Measurements from ENCODE around the gene DCLRE1C. TPM values are rescaled to one million over a fixed set of nuclear protein-coding genes. Genes with fewer than 3 reads are reported as not detected.
"Not testable (repeated sequence)": the region's sequence is repeated elsewhere in the genome, so short reads cannot be mapped to it uniquely, and the experiment has no call there.

DCLRE1C gene
- 4.2 TPM for total RNA-seq
- long read RNA-seq, partial matches to known transcripts = 0 of 2 reads
- long read RNA-seq, other reads (novel, unspliced or antisense) = 2 of 2 reads

DNA sequence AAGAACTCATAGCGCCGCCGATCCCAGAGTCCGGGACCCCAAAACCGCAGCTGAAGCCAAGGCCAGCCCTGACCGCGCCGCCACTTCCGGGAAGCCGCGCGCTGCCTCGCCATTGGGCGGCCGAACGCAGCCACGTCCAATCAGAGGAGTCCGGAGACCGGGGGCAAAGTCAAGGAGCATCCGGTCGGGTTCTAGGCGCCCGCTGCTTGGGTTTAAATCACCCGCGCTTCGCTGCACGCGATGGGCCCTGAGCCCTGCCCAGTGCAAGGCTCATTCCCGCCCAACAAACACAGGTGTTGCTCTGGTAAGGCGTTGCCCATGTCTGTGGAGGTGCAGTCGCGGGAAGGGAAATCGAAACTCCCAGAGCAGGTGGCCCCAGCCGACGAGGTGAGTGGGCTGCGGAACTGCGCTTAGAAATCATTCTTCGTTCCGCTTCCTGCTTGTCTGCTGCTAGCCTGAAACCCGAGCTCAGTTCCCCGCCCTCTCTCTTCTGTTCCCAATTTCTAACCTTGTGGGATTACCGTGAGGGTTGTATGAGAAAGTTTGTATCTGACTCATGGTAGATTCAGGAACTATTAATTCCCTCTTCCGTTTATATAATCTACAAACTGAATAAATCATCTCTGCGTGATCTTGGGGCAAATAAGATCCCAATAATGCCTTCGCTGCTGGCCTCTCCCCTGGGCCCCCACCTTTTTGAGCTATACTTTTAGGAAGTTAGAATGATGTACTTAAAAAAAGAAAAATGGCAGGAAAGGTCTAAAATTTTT is at the start of gene DCLRE1C:
Gene DCLRE1C, minus strand, starts transcription at position 96 of the 770 bp plus-strand sequence. Its CDS starts 86 bp downstream, at position 10.
- intact Hi-C loops (cut with DNase I) = loop anchor here (5.0 kb wide), 1 partner anchor 77 kb away; the partner anchor contains the start of gene SUV39H2
- DNase-seq (ENCODE audit: missing footprints) = peak; percentile 95
- ATAC-seq = peak; percentile 99

GRCh38 chr10:14995964-14996565 is 42.2 kb upstream of the DCLRE1C start:
- DNase-seq (ENCODE audit: missing footprints) (no peak), ATAC-seq (no peak)
- intact Hi-C loops (cut with DNase I) = no loop called here

DNA sequence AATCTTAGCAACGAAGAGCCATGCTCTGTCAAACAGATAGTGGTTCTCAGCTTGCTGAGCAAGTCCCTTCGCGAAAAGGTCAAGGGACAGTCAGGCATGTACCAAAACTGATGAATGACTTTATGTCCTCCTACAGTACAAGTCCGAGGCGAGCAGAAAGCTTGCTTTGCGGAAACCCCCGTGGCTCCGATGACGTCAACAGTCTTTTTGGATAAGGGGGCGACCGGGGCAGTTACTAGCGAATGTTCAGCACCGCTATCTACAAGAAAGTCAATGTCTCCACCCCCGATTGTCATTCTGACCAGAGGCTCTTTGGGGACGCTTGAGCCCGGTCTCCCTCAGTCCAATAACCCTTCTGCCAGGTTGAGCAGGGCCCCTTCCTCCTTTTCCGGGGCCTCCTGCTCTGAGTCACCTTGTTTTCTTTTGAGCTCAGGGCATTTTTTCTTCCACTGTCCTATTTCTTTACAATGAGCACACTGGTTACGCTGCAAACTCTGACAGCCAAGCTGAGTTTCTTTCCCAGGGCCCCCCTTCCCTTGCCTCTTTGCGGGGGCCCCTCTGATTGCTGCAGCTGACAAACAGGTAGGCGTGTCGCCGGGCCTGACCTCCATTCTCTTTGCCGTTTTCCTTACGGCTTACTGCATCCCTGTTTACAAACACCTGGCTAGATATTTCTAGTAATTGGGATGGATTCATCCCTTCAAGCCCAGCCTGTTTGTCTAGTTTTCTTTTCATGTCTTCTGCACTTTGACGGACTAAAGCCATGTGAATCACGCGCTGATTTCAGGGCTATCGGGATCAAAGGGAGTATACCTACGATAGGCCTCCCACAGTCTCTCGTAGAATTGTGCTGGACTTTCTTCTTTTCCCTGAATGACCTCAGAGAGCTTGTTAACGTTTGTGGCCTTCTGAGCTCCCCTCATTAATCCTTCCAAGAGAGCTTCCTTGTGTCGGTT is 39.9 kb upstream of the DCLRE1C start:
- DNase-seq (ENCODE audit: missing footprints); intact Hi-C loops (cut with DNase I); ATAC-seq: not testable (repeated sequence)

- intact Hi-C loops (cut with DNase I); DNase-seq (ENCODE audit: missing footprints); ATAC-seq: not testable (repeated sequence)
These were observed 38.4 kb upstream of the DCLRE1C start for GRCh38 chr10:14992336-14992735.

GRCh38 chr10:14991035-14991749 is 37.3 kb upstream of the DCLRE1C start:
- DNase-seq (ENCODE audit: missing footprints); intact Hi-C loops (cut with DNase I); ATAC-seq: not testable (repeated sequence)

DNA sequence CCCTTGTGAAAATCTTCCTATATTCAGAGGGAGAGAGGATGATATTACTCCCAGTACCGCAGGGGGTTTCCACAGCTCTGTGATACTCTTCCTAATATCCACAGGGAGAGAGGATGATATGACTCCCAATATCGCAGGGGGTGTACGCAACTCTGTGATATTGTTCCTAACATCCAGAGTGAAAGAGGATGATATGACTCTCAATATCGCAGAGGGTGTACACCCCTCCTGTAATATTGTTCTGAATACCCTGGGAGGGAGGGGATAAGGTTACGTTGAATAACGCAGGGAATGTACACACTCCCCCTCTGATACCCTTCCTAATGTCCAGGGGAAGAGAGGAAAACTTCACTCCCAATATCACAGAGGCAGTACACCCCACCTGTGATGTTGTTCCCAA is 35.7 kb upstream of the DCLRE1C start:
- intact Hi-C loops (cut with DNase I); ATAC-seq; DNase-seq (ENCODE audit: missing footprints): not testable (repeated sequence)

- intact Hi-C loops (cut with DNase I) = no loop called here
- no peak for ATAC-seq
- no peak for DNase-seq (ENCODE audit: missing footprints)
These were observed 28.8 kb upstream of the DCLRE1C start for GRCh38 chr10:14982744-14983143.

GRCh38 chr10:14975672-14976273 is 21.9 kb upstream of the DCLRE1C start:
- ATAC-seq (no peak), DNase-seq (ENCODE audit: missing footprints) (no peak)
- intact Hi-C loops (cut with DNase I) = no loop called here

- ATAC-seq; intact Hi-C loops (cut with DNase I): not testable (repeated sequence)
These were observed 20.5 kb upstream of the DCLRE1C start for GRCh38 chr10:14974153-14974998.

DNA sequence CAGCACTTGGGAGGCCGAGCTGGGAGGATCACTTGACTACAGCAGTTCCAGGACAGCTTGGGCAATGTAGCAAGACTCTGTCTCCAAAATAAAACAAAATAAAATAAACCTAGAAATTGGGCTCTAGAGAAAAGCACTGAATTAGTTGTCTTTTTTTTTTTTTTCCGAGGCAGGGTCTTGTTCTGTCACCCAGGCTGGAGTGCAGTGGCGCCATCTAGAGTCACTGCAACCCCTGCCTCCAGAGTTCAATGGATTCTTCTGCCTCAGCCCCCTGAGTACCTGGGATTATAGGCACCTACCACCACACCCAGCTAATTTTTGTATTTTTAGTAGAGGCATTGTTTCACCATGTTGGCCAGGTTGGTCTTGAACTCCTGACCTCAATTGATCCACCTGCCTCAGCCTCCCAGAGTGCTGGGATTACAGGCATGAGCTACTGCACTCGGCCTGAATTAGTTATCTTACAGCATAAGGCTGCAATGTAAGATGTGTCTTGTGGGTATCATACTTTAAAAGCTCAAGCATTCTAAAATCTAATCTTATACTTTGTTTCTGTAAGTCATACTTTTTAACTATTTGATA is 18.1 kb upstream of the DCLRE1C start:
- intact Hi-C loops (cut with DNase I) = loop anchor here (2.0 kb wide), 1 partner anchor 473 kb away; no protein-coding TSS in a partner anchor
- ATAC-seq (no peak), DNase-seq (ENCODE audit: missing footprints) (peak; percentile 70)

More at GRCh38 chr10:14974153-14974998, 20.5 kb upstream of the DCLRE1C start:
- DNase-seq (ENCODE audit: missing footprints) = not testable (repeated sequence)

- no peak for ATAC-seq
- intact Hi-C loops (cut with DNase I) = no loop called here
These were observed 14.0 kb upstream of the DCLRE1C start for GRCh38 chr10:14967897-14968296.

GRCh38 chr10:14959221-14960057 is 5.5 kb upstream of the DCLRE1C start, which contains the start of gene MEIG1:
Gene MEIG1, plus strand, starts transcription at chr10:14959388. Its CDS starts 7,081 bp downstream, at chr10:14966469.
- DNase-seq (ENCODE audit: missing footprints) (peak; percentile 95), ATAC-seq (peak; percentile 99)
- intact Hi-C loops (cut with DNase I) = loop anchor here (2.0 to 5.0 kb wide), 3 partner anchors 121 to 209 kb away; partner anchors contain the start of genes CDNF, HSPA14, MSANTD7 and NMT2

More at GRCh38 chr10:14967897-14968296, 14.0 kb upstream of the DCLRE1C start:
- no peak for DNase-seq (ENCODE audit: missing footprints)

- DNase-seq (ENCODE audit: missing footprints) (no peak), ATAC-seq (no peak)
- intact Hi-C loops (cut with DNase I) = loop anchor here (2.0 to 5.0 kb wide), 3 partner anchors 120 to 210 kb away; partner anchors contain the start of genes CDNF, HSPA14, MSANTD7 and NMT2
These were observed 5.0 kb upstream of the DCLRE1C start for GRCh38 chr10:14958872-14959220.

GRCh38 chr10:14954934-14955333 is 1.0 kb upstream of the DCLRE1C start:
- ATAC-seq (no peak), DNase-seq (ENCODE audit: missing footprints) (no peak)
- intact Hi-C loops (cut with DNase I) = loop anchor here (5.0 kb wide), 2 partner anchors 78 to 142 kb away; partner anchors contain the start of genes RPP38 and SUV39H2

GRCh38 chr10:14953424-14954000 is 384 bp downstream of the DCLRE1C start:
- intact Hi-C loops (cut with DNase I) = loop anchor here (5.0 kb wide), 1 partner anchor 76 kb away; the partner anchor contains the start of gene SUV39H2
- ATAC-seq (peak; percentile 64), DNase-seq (ENCODE audit: missing footprints) (peak; percentile 80)
